ENCODE measurements around the gene CHMP1B.

CHMP1B gene

DNA sequence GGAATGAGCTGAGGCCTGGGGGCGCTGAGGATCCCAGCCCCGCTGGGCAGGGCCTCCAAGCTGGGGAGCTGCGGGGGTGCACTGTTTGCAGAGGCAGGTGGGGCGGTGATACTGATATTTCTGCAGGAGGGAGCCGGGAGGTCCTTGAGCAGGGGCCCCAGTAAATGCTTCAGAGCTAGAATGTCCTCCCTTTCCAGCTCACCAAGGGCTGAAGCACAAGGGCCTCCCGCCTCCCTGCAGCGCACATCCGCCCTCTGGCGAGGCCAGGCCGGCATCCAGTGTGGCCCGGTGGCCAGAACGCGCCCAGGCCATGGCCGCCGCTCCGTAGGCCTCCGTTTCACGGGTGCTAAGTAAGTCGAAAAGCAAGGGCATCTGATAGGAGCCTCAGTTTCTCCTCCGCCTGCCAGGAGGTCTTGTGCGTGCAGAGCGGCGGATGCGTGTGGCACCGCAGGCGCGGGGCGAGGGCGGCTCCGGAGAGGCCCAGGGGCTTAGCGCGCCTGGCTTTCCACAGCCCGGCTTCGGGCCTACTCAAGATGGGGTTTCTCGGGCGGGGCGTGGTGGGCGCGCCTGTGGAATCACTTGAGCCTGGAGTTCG, 29.5 kb upstream of the CHMP1B start:
- Mint-ChIP-seq H3K4me1 (ENCODE audit: low read depth) (no peaks in the 10 kb centered on the region), H3K9me3 (no peaks in the 10 kb centered on the region), H3K4me3 (no peak overlapping the region), H3K36me3 (ENCODE audit: low read depth) (no peaks in the 10 kb centered on the region), H3K27me3 (no peaks in the 10 kb centered on the region), H3K27ac (no peak overlapping the region)
- DNase-seq: no peak

DNA sequence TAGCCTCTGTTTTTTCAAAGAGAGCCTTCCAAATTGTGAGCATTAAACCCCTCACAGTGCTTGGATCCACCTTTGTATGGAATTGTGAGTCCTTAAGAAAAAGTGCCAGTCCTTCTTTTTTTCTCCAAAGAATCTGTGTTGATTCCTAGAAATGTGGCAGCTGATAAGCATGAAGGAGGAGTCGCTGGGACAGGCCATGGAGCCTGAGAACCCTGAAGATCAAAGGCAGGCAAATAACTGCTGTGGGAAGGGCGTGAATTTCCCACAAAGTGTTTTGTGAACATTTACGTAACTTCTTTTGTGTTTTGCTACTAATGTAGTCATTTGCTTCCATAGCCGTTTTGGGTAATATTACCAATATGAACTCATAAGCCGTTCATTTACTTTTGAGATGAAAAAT, 27.7 kb upstream of the CHMP1B start:
- no peaks in the 10 kb centered on the region for H3K4me1 Mint-ChIP-seq (ENCODE audit: low read depth)
- DNase-seq: no peak
- no peaks in the 10 kb centered on the region for H3K9me3 Mint-ChIP-seq
- H3K27ac Mint-ChIP-seq: no peak overlapping the region
- H3K27me3 Mint-ChIP-seq: no peaks in the 10 kb centered on the region
- no peak overlapping the region for H3K4me3 Mint-ChIP-seq
- no peaks in the 10 kb centered on the region for H3K36me3 Mint-ChIP-seq (ENCODE audit: low read depth)

- Mint-ChIP-seq H3K4me3 (no peak overlapping the region), H3K27ac (no peak overlapping the region), H3K27me3 (no peaks in the 10 kb centered on the region), H3K4me1 (ENCODE audit: low read depth) (peaks cover 4% of the 10 kb centered on the region), H3K36me3 (ENCODE audit: low read depth) (no peaks in the 10 kb centered on the region), H3K9me3 (no peaks in the 10 kb centered on the region)
- DNase-seq: no peak
Observed at GRCh38 chr18:11826836-11827235, 24.4 kb upstream of the CHMP1B start.

DNA sequence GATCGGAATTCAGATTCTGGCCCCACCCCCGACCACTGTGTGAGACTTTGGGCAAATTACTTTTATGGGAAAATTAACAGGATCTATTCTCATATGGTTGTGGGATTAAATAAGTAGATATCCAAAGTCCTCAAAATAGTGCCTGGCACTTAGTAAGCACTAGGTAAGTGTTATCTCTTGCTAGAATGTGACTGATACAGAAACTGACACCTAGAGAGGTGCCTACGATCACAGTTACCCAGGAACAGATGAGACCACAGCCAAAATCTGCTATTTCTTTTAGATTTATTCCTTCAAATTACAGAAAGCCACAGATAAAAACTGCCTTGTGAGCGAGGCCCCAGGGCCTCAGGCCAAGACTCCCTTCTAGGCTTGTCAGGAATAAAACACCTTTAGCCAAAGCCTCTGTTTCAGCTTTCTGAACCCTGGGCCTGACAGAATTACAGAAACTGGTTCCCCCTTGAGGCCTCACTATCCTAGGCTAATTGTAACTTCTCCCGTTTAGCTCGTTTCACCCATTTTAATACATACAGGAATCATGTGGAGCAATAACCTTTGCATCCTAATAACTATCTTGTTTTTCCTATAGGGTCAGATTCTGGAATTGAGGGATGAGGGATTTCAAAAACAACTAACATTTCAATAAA, 22.3 kb upstream of the CHMP1B start:
- peaks cover 4% of the 10 kb centered on the region for H3K4me1 Mint-ChIP-seq (ENCODE audit: low read depth)
- H3K4me3 Mint-ChIP-seq: no peak overlapping the region
- peak overlapping the region; percentile 23 for H3K27ac Mint-ChIP-seq
- H3K27me3 Mint-ChIP-seq: no peaks in the 10 kb centered on the region
- no peaks in the 10 kb centered on the region for H3K36me3 Mint-ChIP-seq (ENCODE audit: low read depth)
- no peak for DNase-seq
- H3K9me3 Mint-ChIP-seq: no peaks in the 10 kb centered on the region

- H3K4me1 Mint-ChIP-seq (ENCODE audit: low read depth): peaks cover 4% of the 10 kb centered on the region
- H3K4me3 Mint-ChIP-seq: no peak overlapping the region
- DNase-seq: no peak
- H3K9me3 Mint-ChIP-seq: no peaks in the 10 kb centered on the region
- no peak overlapping the region for H3K27ac Mint-ChIP-seq
- no peaks in the 10 kb centered on the region for H3K27me3 Mint-ChIP-seq
- H3K36me3 Mint-ChIP-seq (ENCODE audit: low read depth): no peaks in the 10 kb centered on the region
Observed at GRCh38 chr18:11830585-11830984, 20.6 kb upstream of the CHMP1B start.

DNA sequence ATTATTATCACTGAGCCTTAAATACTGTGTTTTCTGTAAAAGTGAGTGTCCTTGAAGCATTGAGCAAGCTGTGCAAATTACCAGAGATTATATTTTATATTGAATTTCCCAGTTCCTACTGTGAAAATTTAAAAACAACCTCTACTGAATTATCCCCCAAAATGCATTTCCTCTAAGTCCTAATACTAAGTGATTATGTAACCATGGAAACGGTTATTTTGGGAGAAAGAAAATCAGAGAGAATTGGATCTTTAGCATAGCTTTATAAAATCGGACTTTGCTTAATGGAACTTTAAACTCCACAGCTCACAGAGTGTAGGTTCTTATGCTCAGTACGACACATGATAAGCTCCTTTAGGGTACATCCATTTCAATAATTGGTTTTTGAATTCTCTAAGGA, 19.3 kb upstream of the CHMP1B start:
- Mint-ChIP-seq H3K4me1 (ENCODE audit: low read depth) (peaks cover 4% of the 10 kb centered on the region), H3K4me3 (no peak overlapping the region), H3K9me3 (no peaks in the 10 kb centered on the region), H3K27me3 (no peaks in the 10 kb centered on the region), H3K27ac (no peak overlapping the region), H3K36me3 (ENCODE audit: low read depth) (no peaks in the 10 kb centered on the region)
- DNase-seq: no peak

DNA sequence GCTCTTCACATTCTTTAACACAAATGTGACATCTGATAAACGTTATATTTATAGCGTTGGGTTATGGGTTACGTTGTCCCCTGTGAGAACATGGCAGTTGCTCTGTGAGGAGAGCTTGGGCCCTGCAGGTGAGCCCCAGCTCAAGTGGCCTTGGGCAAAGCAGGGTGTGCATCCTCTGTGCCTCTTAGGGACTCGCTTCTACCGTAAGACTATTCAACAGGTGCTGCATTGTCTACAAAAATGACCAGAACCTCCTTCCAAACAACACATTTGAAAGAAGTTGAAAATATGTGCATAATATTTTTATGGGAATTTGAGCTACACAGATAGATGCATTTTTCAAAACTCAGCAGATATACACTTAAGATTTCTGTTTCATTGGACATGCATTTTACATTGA, 16.4 kb upstream of the CHMP1B start:
- H3K27me3 Mint-ChIP-seq: no peaks in the 10 kb centered on the region
- H3K4me3 Mint-ChIP-seq: no peak overlapping the region
- no peaks in the 10 kb centered on the region for H3K9me3 Mint-ChIP-seq
- no peaks in the 10 kb centered on the region for H3K4me1 Mint-ChIP-seq (ENCODE audit: low read depth)
- H3K36me3 Mint-ChIP-seq (ENCODE audit: low read depth): no peaks in the 10 kb centered on the region
- no peak overlapping the region for H3K27ac Mint-ChIP-seq
- DNase-seq: no peak

DNA sequence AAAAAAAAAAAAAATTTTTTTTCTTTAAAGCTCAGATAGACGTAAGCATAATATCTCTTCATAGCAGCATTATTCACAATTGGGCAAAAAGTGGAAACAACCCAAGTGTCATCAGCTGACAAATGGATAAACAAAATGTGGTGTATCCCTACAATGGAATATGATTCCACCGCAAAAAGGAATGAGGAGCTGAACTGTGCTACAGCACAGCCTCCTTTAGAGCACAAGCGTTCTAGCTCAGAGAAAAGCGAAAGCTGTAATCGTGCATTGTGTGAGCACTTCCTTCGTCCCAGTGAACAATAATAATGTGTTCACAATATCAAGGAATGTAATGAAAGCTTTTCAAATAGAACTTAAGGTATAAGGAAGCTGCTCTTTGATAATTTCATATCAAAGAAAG, 11.7 kb upstream of the CHMP1B start:
- no peaks in the 10 kb centered on the region for H3K36me3 Mint-ChIP-seq (ENCODE audit: low read depth)
- H3K9me3 Mint-ChIP-seq: no peaks in the 10 kb centered on the region
- no peak overlapping the region for H3K27ac Mint-ChIP-seq
- DNase-seq: no peak
- H3K27me3 Mint-ChIP-seq: no peaks in the 10 kb centered on the region
- H3K4me1 Mint-ChIP-seq (ENCODE audit: low read depth): no peaks in the 10 kb centered on the region
- no peak overlapping the region for H3K4me3 Mint-ChIP-seq

- H3K36me3 Mint-ChIP-seq (ENCODE audit: low read depth): no peaks in the 10 kb centered on the region
- H3K27me3 Mint-ChIP-seq: no peaks in the 10 kb centered on the region
- H3K4me3 Mint-ChIP-seq: no peak overlapping the region
- H3K4me1 Mint-ChIP-seq (ENCODE audit: low read depth): no peaks in the 10 kb centered on the region
- DNase-seq: no peak
- no peak overlapping the region for H3K27ac Mint-ChIP-seq
- H3K9me3 Mint-ChIP-seq: no peaks in the 10 kb centered on the region
Observed at GRCh38 chr18:11840493-11840892, 10.7 kb upstream of the CHMP1B start.

DNA sequence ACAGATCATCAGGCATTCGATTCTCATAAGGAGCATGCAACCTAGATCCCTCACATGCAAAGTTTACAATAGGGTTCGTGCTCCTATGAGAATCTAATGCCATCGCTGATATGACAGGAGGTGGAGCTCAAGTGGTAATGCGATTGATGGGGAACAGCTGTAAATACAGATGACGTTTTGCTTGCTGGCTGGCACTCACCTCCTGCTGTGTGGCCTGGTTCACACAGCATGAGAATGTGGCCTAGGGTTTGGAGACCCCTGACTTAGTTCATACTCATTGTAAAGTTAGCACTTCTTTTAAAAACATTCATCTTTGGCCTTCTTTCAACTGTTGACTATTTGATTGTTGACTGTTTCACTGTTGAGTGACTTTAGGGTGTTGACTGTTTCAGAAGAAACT, 8.7 kb upstream of the CHMP1B start:
- no peaks in the 10 kb centered on the region for H3K4me1 Mint-ChIP-seq (ENCODE audit: low read depth)
- H3K36me3 Mint-ChIP-seq (ENCODE audit: low read depth): no peaks in the 10 kb centered on the region
- H3K9me3 Mint-ChIP-seq: no peaks in the 10 kb centered on the region
- H3K4me3 Mint-ChIP-seq: no peak overlapping the region
- no peak overlapping the region for H3K27ac Mint-ChIP-seq
- DNase-seq: no peak
- H3K27me3 Mint-ChIP-seq: no peaks in the 10 kb centered on the region

DNA sequence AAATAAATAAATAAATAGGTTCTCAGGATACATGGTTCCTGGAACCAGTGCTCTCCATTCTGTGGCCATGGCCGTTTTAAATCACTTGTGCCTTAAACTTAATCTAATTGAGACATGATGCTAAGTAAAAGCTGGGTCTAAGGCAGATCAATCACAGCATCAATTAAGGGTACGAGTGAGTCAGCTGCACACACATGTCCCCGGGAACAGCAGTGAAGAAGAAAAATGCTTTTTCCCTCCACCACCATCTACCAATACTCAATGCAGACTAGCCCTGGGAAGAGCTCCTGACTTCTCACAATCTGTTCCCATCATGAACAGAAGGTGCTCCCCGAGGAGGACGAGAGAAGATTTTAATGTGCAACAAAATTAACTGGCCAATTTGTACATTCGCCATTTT, 6.8 kb upstream of the CHMP1B start:
- Mint-ChIP-seq H3K27ac (no peak overlapping the region), H3K9me3 (no peaks in the 10 kb centered on the region), H3K4me3 (no peak overlapping the region), H3K27me3 (no peaks in the 10 kb centered on the region), H3K36me3 (ENCODE audit: low read depth) (no peaks in the 10 kb centered on the region), H3K4me1 (ENCODE audit: low read depth) (peaks cover 3% of the 10 kb centered on the region)
- no peak for DNase-seq

DNA sequence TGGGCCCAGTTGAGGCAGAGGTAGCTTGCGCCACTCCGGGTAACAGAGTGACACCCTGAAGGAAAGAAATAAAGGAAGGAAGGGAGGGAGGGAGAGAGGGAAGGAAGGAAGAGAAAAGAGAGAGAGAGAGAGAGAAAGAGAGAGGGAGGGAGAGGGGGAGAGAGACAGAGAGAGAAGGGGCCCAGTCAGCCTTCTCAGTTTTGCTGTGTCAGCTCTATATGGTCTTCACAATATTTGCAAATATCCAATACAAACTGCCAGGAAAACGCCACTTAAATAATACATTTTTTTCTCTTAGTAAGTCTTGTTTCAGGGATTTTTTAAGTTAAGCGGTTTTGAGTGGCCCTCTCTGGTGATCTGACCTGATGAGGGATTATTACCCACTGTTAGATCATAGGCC, 5.6 kb upstream of the CHMP1B start:
- no peak overlapping the region for H3K27ac Mint-ChIP-seq
- H3K36me3 Mint-ChIP-seq (ENCODE audit: low read depth): peaks cover under 1% of the 10 kb centered on the region
- H3K4me1 Mint-ChIP-seq (ENCODE audit: low read depth): peaks cover 14% of the 10 kb centered on the region
- DNase-seq: no peak
- no peaks in the 10 kb centered on the region for H3K9me3 Mint-ChIP-seq
- H3K27me3 Mint-ChIP-seq: no peaks in the 10 kb centered on the region
- H3K4me3 Mint-ChIP-seq: no peak overlapping the region

DNA sequence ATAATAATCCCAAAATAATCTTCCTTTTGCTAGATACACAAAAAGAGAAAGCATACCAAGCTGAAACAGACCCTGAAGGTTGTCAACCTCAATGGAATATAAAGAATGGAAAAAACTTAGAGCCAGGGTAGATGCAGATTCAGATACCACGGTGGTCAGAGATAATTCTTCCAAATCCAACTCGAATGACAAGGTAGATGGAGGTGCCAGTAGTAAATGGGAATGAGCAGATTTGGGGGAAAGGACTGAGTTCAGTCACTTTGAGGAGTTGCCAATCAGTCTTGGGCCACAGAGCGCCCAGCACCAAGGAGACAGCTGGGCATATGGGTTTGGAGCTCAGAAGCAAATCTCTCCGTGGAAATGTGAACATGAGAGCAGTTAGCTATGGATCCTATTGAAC, 3.4 kb upstream of the CHMP1B start:
- Mint-ChIP-seq H3K36me3 (ENCODE audit: low read depth) (peaks cover 17% of the 10 kb centered on the region), H3K27ac (peak overlapping the region; percentile 30), H3K9me3 (no peaks in the 10 kb centered on the region), H3K27me3 (no peaks in the 10 kb centered on the region), H3K4me1 (ENCODE audit: low read depth) (peaks cover 23% of the 10 kb centered on the region), H3K4me3 (no peak overlapping the region)
- DNase-seq: no peak

- Mint-ChIP-seq H3K27me3 (no peaks in the 10 kb centered on the region), H3K4me1 (ENCODE audit: low read depth) (peaks cover 37% of the 10 kb centered on the region), H3K36me3 (ENCODE audit: low read depth) (peaks cover 25% of the 10 kb centered on the region), H3K9me3 (no peaks in the 10 kb centered on the region), H3K4me3 (no peak overlapping the region), H3K27ac (peak overlapping the region; percentile 26)
- no peak for DNase-seq
Observed at GRCh38 chr18:11849279-11849678, 1.9 kb upstream of the CHMP1B start.

GRCh38 chr18:11849841-11850634, 1.2 kb upstream of the CHMP1B start:
- Mint-ChIP-seq H3K4me3 (peak overlapping the region; percentile 100), H3K4me1 (ENCODE audit: low read depth) (peaks cover 39% of the 10 kb centered on the region), H3K27ac (peak overlapping the region; percentile 100), H3K27me3 (no peaks in the 10 kb centered on the region), H3K9me3 (no peaks in the 10 kb centered on the region), H3K36me3 (ENCODE audit: low read depth) (peaks cover 30% of the 10 kb centered on the region)
- peak; percentile 64 for DNase-seq

Measured in activated T-cell treated with anti-CD3 and anti-CD28 coated beads, Interleukin-2, amount 50 U/mL, for 24 hours (primary cell).